ENCODE results near the gene DNAAF6. TPM values are rescaled to one million over a fixed set of nuclear protein-coding genes. Genes with fewer than 3 reads are reported as not detected.
A peak's percentile ranks its signal among the peaks of the same experiment; 100 is the strongest.

Gene DNAAF6
- total RNA-seq, 4 donors from 2014 or later = not detected

DNA sequence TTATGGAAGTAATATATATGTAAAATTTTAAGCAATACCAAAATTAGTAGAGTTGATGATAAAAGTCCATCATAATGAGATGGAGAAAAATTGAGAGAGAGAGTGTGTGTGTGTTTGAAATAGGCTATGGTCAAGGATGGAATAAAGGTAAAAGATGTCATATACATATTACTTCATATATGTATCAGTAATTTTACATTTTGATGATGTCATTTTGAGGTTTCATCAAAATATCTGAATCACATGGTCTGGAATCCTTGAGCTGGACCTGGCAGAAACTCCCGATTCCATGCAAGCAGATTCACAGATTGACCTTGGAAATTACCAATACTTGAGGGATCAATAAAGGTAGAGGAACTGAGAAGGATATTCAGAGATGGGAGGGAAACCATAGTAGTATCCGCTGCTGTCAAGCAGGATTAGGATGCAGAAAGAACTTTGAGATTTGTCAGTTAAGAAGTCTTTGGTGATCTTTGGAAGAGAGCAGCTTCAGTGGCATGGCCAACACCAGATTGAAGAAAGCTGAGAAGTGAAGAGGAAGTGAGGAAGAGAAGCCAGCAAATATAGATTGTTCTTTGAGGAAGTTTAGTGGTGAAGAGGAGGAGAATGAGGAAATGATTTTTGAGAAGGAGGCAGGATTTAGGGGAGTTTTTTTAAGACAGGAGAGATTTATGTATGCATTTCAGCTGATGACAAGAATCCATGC, 21.5 kb downstream of the DNAAF6 start:
- Histone ChIP-seq H3K4me3 (replicated peaks in 1 of 3) (no peak overlapping the region), H3K36me3 (no peaks in the 10 kb centered on the region), H3K27ac (no peak overlapping the region), H3K9me3 (no peaks in the 10 kb centered on the region), H3K4me1 (peaks cover 0 to 4% of the 10 kb centered on the region in 2 donors), H3K27me3 (no peaks in the 10 kb centered on the region)
- 92 to 95% methylated on average over 2 of the region's 2 CpGs for WGBS, 2 donors
- TF ChIP-seq, protein P1, sequence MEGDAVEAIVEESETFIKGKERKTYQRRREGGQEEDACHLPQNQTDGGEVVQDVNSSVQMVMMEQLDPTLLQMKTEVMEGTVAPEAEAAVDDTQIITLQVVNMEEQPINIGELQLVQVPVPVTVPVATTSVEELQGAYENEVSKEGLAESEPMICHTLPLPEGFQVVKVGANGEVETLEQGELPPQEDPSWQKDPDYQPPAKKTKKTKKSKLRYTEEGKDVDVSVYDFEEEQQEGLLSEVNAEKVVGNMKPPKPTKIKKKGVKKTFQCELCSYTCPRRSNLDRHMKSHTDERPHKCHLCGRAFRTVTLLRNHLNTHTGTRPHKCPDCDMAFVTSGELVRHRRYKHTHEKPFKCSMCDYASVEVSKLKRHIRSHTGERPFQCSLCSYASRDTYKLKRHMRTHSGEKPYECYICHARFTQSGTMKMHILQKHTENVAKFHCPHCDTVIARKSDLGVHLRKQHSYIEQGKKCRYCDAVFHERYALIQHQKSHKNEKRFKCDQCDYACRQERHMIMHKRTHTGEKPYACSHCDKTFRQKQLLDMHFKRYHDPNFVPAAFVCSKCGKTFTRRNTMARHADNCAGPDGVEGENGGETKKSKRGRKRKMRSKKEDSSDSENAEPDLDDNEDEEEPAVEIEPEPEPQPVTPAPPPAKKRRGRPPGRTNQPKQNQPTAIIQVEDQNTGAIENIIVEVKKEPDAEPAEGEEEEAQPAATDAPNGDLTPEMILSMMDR (IDR thresholded peaks at IDR 0.05) = no peak
- TF ChIP-seq POLR2A (IDR thresholded peaks at IDR 0.05) = no peak
- intact Hi-C loops (cut with DNase I) = no loop called here
- no peak for DNase-seq

DNA sequence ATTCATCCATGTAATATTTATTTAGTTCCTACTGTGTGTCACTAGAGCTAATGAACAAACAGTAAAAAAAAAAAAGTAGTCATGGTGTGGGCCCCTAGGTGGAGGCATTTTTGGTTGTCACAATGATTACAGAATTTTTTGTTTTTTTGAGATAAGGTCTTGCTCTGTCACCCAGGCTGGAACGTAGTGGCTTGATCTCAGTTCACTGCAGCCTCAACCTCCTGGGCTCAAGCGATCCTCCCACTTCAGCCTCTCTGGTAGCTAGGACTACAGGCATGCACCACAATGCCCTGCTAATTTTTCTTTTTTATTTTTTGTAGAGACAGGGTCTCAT, 22.0 kb downstream of the DNAAF6 start:
- Histone ChIP-seq H3K36me3 (no peaks in the 10 kb centered on the region), H3K4me3 (replicated peaks in 1 of 3) (no peak overlapping the region), H3K9me3 (no peaks in the 10 kb centered on the region), H3K4me1 (peaks cover 0 to 4% of the 10 kb centered on the region in 2 donors), H3K27me3 (no peaks in the 10 kb centered on the region), H3K27ac (peak overlapping the region in 1 of 3 donors; percentile 33)
- no peak for TF ChIP-seq POLR2A (IDR thresholded peaks at IDR 0.05)
- TF ChIP-seq, protein P1 (IDR thresholded peaks at IDR 0.05) = no peak
- intact Hi-C loops (cut with DNase I) = no loop called here
- WGBS, 2 donors = 96 to 100% methylated on average over 2 of the region's 2 CpGs
- DNase-seq = no peak

DNA sequence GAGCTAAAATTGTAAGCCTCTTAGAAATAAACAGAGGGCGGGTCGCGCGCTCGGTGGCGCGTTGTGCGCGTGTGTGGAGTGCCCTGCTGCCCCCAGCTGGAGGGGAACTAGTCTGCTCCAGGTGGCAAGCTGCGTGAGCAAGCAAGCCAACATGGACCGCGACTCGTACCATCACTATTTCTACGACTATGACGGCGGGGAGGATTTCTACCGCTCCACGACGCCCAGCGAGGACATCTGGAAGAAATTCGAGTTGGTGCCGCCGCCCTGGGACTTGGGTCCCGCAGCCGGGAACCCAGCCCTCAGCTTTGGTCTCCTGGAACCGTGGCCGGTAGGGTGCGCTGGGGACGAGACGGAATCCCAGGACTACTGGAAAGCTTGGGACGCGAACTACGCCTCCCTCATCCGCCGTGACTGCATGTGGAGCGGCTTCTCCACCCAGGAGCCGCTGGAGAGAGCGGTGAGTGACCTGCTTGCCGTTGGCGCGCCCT, 66.1 kb downstream of the DNAAF6 start:
- Histone ChIP-seq H3K4me3 (replicated peaks in 1 of 3) (no peak overlapping the region), H3K27me3 (no peaks in the 10 kb centered on the region), H3K36me3 (no peaks in the 10 kb centered on the region), H3K9me3 (no peaks in the 10 kb centered on the region), H3K27ac (no peak overlapping the region), H3K4me1 (no peaks in the 10 kb centered on the region)
- 12 to 24% methylated on average over 10 to 13 of the region's 41 CpGs for WGBS, 2 donors
- DNase-seq = peak; percentile 18 to 20
- no peak for TF ChIP-seq POLR2A (IDR thresholded peaks at IDR 0.05)
- TF ChIP-seq, protein P1 (IDR thresholded peaks at IDR 0.05) = peak in 2 of 6 experiments; percentile 19 to 20
- intact Hi-C loops (cut with DNase I) = no loop called here

DNA sequence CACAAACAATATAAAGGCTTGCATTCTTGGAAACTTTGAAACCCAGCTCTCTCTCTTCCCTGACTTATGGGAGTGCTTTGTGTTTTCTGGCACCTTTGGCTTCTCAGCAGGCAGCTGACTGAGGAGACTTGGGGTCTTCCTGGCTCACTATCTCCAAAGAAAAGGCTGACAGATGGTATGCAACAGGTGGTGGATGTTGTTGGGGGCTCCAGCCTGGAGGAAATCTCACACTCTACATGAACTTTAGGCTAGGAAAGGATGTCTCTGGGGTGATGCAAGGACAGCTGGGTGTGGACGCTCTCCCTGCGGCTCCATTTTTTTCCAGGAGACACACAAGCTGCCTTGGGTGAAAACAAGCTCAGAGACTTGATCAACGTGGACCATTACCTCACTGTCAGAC, 67.4 kb downstream of the DNAAF6 start:
- Histone ChIP-seq H3K4me1 (no peaks in the 10 kb centered on the region), H3K27me3 (no peaks in the 10 kb centered on the region), H3K9me3 (no peaks in the 10 kb centered on the region), H3K36me3 (no peaks in the 10 kb centered on the region), H3K4me3 (replicated peaks in 1 of 3) (no peak overlapping the region), H3K27ac (no peak overlapping the region)
- TF ChIP-seq, protein P1 (IDR thresholded peaks at IDR 0.05) = no peak
- TF ChIP-seq POLR2A (IDR thresholded peaks at IDR 0.05) = no peak
- intact Hi-C loops (cut with DNase I) = no loop called here
- DNase-seq = no peak
- 79 to 85% methylated on average over 3 of the region's 3 CpGs for WGBS, 2 donors

DNA sequence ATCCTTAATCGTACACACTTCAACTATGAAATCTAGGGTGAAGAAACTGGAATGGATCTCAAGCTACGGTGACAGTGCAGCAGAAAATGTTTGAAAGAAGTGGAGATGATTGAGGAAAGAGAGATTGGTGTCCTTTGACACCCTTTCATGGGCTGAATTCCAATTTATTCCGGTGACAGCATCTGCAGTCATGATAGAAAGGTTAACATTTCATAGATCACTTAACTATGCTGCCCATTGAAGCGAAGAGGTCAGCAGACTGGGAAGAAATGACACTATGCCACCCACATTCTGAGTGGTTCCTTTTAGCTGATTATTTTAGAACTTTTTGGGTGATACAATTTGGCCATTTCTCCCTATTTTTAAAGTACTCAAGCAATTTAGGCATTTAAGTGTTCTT, 82.3 kb downstream of the DNAAF6 start:
- no peak for DNase-seq
- no peak overlapping the region for H3K4me3 ChIP-seq (replicated peaks in 1 of 3)
- TF ChIP-seq, protein P1 (IDR thresholded peaks at IDR 0.05) = no peak
- no peak for TF ChIP-seq POLR2A (IDR thresholded peaks at IDR 0.05)
- no peaks in the 10 kb centered on the region for H3K4me1 ChIP-seq
- H3K27me3 ChIP-seq = no peaks in the 10 kb centered on the region
- no peaks in the 10 kb centered on the region for H3K9me3 ChIP-seq
- WGBS, 2 donors = 57 to 78% methylated on average over 4 of the region's 4 CpGs
- H3K27ac ChIP-seq = no peak overlapping the region
- no peaks in the 10 kb centered on the region for H3K36me3 ChIP-seq
- intact Hi-C loops (cut with DNase I) = no loop called here

All from thyroid gland (tissue), 4 donors.